HepG2 (cell line): ENCODE results near the gene KANTR. TPM values are rescaled to one million over a fixed set of nuclear protein-coding genes. Genes with fewer than 3 reads are reported as not detected.

Experiments
- ARNTL ChIP-seq: sonication (generic); formaldehyde crosslinking; IDR thresholded peaks from 2 replicates; pipeline ENCODE4 v1.4.0; 2020; ENCODE audit warnings: mild to moderate bottlenecking, missing genetic modification reagents
- BORCS8-MEF2B ChIP-seq: sonication (generic); formaldehyde crosslinking; IDR thresholded peaks from 2 replicates; pipeline ENCODE4 v1.8.0; 2022; ENCODE audit warnings: mild to moderate bottlenecking, missing genetic modification reagents
- DMAP1 ChIP-seq: IDR thresholded peaks from 2 replicates; pipeline ENCODE4 v1.6.1; 2016
- GATAD2A ChIP-seq: IDR thresholded peaks from 2 replicates; pipeline ENCODE4 v1.6.1; 2016
- KDM2A ChIP-seq: sonication (generic); formaldehyde crosslinking; IDR thresholded peaks from 2 replicates; pipeline ENCODE4 v1.4.0; 2020; ENCODE audit warnings: low read depth, missing genetic modification reagents, borderline replicate concordance
- RAD21 ChIP-seq: fragments of 450-650 bp; formaldehyde crosslinking; IDR thresholded peaks from 2 replicates; pipeline ENCODE4 v1.5.0; 2020; ENCODE audit warnings: mild to moderate bottlenecking
- RBFOX2 ChIP-seq: fragments of 200-400 bp; formaldehyde crosslinking; IDR thresholded peaks from 2 replicates; pipeline ENCODE4 v1.6.1; 2017; ENCODE audit warnings: low read depth, mild to moderate bottlenecking, low read length
- SALL1 ChIP-seq: sonication (generic); formaldehyde crosslinking; IDR thresholded peaks from 2 replicates; pipeline ENCODE4 v1.8.0; 2022; ENCODE audit warnings: mild to moderate bottlenecking, missing genetic modification reagents
- STAG1 ChIP-seq: sonication (generic); formaldehyde crosslinking; IDR thresholded peaks from 2 replicates; pipeline ENCODE4 v1.4.0; 2020; ENCODE audit warnings: missing genetic modification reagents
- ZNF264 ChIP-seq: sonication (generic); formaldehyde crosslinking; IDR thresholded peaks from 2 replicates; pipeline ENCODE4 v1.4.0; 2020; ENCODE audit warnings: missing genetic modification reagents
- ZNF331 ChIP-seq: sonication (generic); formaldehyde crosslinking; IDR thresholded peaks from 2 replicates; pipeline ENCODE4 v1.4.0; 2020; ENCODE audit warnings: missing genetic modification reagents
- ZNF790 ChIP-seq: sonication (generic); formaldehyde crosslinking; IDR thresholded peaks from 2 replicates; pipeline ENCODE4 v1.8.0; 2022; ENCODE audit warnings: missing genetic modification reagents, mild to moderate bottlenecking, borderline replicate concordance
- polyA plus RNA-seq, 8 experiments: library from polyadenylated mRNA; depleted of rRNA in 3 of 8; stranded (reverse) in 7 of 8; unstranded in 1 of 8; fragments of >200 nt; fragmentation: Illumina TruSeq in 4 of 8; extraction: Trizol in 4 of 8; gene quantifications; 2 replicates each; pipeline versions ENCODE4 v1.2.1 to v1.2.3, GENCODE V29; 2011 to 2016; ENCODE audit warnings: low read depth in 4 of 8, missing spikeins in 1 of 8, mixed read lengths in 1 of 8; ENCODE audit not compliant: insufficient read depth in 1 of 8
- total RNA-seq, 5 experiments: library from RNA; depleted of rRNA; stranded (reverse); fragments of >200 nt; fragmentation: Illumina TruSeq; extraction: Trizol; gene quantifications; 2 replicates each; pipeline ENCODE4 v1.2.3, GENCODE V29; 2016; ENCODE audit warnings: low read depth in 1 of 5
- TF ChIP-seq, protein P1 (sequence below): sonication (generic); formaldehyde crosslinking; IDR thresholded peaks from 2 replicates; pipeline ENCODE4 v1.5.0; 2020; ENCODE audit warnings: mild to moderate bottlenecking, missing genetic modification reagents, moderate library complexity
- TF ChIP-seq, protein P2 (sequence below): fragments of 450-650 bp; IDR thresholded peaks from 2 replicates; pipeline ENCODE4 v1.6.1; 2016
- TF ChIP-seq, protein P3 (sequence below), 2 experiments: sonication (generic) in 1 of 2; formaldehyde crosslinking in 1 of 2; IDR thresholded peaks; 2 replicates each; pipeline versions ENCODE4 v1.5.1 to v1.6.1; 2011 to 2020; ENCODE audit warnings: borderline replicate concordance in 1 of 2, low read depth in 1 of 2, low read length in 1 of 2, mild to moderate bottlenecking in 1 of 2, missing genetic modification reagents in 1 of 2, moderate library complexity in 1 of 2
- TF ChIP-seq, protein P4 (sequence below): sonication (generic); formaldehyde crosslinking; IDR thresholded peaks from 2 replicates; pipeline ENCODE4 v1.5.0; 2020; ENCODE audit warnings: missing genetic modification reagents
- TF ChIP-seq, protein P5 (sequence below): sonication (generic); formaldehyde crosslinking; conservative IDR thresholded peaks from 2 replicates; pipeline ENCODE4 v1.4.0; 2020; ENCODE audit warnings: missing genetic modification reagents

KANTR gene
- total and polyA plus RNA-seq, 2 of the 13 experiments (the other 11 are each of a cell fraction or from before 2014, with no cell fraction given) = 4.4 to 9.0 TPM

DNA sequence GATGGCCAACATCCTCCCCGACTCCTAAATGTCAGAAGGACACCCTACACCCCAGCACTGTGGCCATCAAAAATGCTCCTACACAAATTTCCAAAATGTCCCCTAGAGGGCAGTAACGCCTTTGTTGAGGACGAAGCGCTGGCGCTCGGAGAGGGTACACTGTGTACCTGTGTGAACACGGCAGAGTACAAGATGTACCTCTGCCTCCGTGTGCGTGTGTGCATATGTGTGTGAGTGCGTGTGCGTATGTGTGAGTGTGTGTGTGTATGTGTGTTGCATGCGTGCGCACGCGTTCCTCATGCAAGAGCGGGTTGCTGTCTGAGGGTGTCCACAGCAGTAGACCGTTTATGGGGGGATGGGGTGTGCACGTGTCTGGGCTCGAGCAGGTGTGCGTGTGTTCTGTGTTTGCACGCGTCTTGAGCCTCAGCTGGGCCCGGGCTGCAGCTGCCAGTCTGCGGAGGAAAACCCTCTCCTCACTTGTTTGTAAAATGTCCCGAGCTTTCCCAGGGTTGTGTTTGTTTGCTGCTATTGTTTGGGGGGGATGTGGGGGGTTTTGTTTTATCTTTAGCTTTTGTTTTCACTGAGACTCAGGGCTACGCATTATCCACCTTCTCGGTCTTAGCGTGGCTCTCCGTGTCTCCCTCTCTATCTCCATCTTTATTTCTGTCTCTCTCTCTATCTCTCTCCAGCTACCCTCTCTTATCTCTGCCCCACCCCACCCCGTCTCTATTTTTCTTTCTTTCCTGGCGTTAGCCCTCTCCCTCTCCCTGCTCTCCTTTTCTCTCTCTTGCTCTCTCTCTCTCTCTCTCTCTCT lies 22.1 kb upstream of the KANTR start (continued):
- TF ChIP-seq ARNTL (CRISPR knock-in tag) (0 out of 2 replicates have a peak, but pooled peaks have one; percentile 34), DMAP1 (CRISPR knock-in tag) (0 out of 2 replicates have a peak, but pooled peaks have one; percentile 28), RAD21 (peak; percentile 63), KDM2A (CRISPR knock-in tag) (peak; percentile 62; the same call in 1 of the 2 replicates), ZNF790 (CRISPR knock-in tag) (no peak), STAG1 (CRISPR knock-in tag) (peak; percentile 67), BORCS8-MEF2B (CRISPR knock-in tag) (0 out of 2 replicates have a peak, but pooled peaks have one; percentile 23), RBFOX2 (no peak), ZNF331 (CRISPR knock-in tag) (no peak), GATAD2A (CRISPR knock-in tag) (0 out of 2 replicates have a peak, but pooled peaks have one; percentile 20), ZNF264 (CRISPR knock-in tag) (no peak), SALL1 (CRISPR knock-in tag) (peak; percentile 22; the same call in 1 of the 2 replicates)
- TF ChIP-seq, protein P1, sequence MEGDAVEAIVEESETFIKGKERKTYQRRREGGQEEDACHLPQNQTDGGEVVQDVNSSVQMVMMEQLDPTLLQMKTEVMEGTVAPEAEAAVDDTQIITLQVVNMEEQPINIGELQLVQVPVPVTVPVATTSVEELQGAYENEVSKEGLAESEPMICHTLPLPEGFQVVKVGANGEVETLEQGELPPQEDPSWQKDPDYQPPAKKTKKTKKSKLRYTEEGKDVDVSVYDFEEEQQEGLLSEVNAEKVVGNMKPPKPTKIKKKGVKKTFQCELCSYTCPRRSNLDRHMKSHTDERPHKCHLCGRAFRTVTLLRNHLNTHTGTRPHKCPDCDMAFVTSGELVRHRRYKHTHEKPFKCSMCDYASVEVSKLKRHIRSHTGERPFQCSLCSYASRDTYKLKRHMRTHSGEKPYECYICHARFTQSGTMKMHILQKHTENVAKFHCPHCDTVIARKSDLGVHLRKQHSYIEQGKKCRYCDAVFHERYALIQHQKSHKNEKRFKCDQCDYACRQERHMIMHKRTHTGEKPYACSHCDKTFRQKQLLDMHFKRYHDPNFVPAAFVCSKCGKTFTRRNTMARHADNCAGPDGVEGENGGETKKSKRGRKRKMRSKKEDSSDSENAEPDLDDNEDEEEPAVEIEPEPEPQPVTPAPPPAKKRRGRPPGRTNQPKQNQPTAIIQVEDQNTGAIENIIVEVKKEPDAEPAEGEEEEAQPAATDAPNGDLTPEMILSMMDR (CRISPR knock-in tag) = peak; percentile 84
- TF ChIP-seq, protein P2, sequence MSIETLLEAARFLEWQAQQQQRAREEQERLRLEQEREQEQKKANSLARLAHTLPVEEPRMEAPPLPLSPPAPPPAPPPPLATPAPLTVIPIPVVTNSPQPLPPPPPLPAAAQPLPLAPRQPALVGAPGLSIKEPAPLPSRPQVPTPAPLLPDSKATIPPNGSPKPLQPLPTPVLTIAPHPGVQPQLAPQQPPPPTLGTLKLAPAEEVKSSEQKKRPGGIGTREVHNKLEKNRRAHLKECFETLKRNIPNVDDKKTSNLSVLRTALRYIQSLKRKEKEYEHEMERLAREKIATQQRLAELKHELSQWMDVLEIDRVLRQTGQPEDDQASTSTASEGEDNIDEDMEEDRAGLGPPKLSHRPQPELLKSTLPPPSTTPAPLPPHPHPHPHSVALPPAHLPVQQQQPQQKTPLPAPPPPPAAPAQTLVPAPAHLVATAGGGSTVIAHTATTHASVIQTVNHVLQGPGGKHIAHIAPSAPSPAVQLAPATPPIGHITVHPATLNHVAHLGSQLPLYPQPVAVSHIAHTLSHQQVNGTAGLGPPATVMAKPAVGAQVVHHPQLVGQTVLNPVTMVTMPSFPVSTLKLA = peak; percentile 31; the same call in 1 of the 2 replicates
- TF ChIP-seq, protein P3, sequence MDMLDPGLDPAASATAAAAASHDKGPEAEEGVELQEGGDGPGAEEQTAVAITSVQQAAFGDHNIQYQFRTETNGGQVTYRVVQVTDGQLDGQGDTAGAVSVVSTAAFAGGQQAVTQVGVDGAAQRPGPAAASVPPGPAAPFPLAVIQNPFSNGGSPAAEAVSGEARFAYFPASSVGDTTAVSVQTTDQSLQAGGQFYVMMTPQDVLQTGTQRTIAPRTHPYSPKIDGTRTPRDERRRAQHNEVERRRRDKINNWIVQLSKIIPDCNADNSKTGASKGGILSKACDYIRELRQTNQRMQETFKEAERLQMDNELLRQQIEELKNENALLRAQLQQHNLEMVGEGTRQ (IDR thresholded peaks at IDR 0.05; ENCODE audit: low read depth, low read length) = no peak
- TF ChIP-seq, protein P3 (CRISPR knock-in tag; IDR thresholded peaks at IDR 0.05; ENCODE audit: borderline replicate concordance) = no peak
- TF ChIP-seq, protein P4, sequence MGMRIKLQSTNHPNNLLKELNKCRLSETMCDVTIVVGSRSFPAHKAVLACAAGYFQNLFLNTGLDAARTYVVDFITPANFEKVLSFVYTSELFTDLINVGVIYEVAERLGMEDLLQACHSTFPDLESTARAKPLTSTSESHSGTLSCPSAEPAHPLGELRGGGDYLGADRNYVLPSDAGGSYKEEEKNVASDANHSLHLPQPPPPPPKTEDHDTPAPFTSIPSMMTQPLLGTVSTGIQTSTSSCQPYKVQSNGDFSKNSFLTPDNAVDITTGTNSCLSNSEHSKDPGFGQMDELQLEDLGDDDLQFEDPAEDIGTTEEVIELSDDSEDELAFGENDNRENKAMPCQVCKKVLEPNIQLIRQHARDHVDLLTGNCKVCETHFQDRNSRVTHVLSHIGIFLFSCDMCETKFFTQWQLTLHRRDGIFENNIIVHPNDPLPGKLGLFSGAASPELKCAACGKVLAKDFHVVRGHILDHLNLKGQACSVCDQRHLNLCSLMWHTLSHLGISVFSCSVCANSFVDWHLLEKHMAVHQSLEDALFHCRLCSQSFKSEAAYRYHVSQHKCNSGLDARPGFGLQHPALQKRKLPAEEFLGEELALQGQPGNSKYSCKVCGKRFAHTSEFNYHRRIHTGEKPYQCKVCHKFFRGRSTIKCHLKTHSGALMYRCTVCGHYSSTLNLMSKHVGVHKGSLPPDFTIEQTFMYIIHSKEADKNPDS = 0 out of 2 replicates have a peak, but pooled peaks have one; percentile 66
- TF ChIP-seq, protein P5, sequence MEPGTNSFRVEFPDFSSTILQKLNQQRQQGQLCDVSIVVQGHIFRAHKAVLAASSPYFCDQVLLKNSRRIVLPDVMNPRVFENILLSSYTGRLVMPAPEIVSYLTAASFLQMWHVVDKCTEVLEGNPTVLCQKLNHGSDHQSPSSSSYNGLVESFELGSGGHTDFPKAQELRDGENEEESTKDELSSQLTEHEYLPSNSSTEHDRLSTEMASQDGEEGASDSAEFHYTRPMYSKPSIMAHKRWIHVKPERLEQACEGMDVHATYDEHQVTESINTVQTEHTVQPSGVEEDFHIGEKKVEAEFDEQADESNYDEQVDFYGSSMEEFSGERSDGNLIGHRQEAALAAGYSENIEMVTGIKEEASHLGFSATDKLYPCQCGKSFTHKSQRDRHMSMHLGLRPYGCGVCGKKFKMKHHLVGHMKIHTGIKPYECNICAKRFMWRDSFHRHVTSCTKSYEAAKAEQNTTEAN (CRISPR knock-in tag) = no peak; the same call in 1 of the 2 replicates
